DMS153 treated with DMSO at 0.1 percent for 48 hours (cell line): ENCODE measurements around the gene HAUS7.
A peak's percentile ranks its signal among the peaks of the same experiment; 100 is the strongest.

Experiments used
- DNase-seq: peaks from one replicate; lab custom pipeline; 2025; ENCODE audit not compliant: unreplicated experiment; lab: John Stamatoyannopoulos, UW

HAUS7 gene

GRCh38 chrX:153477901-153478300 is 7.5 kb upstream of the HAUS7 start:
- DNase-seq: no peak

- DNase-seq: no peak
Measured at GRCh38 chrX:153477364-153477857, 7.0 kb upstream of the HAUS7 start.

GRCh38 chrX:153476666-153477363 is 6.4 kb upstream of the HAUS7 start:
- no peak for DNase-seq

GRCh38 chrX:153475751-153476281 is 5.4 kb upstream of the HAUS7 start:
- no peak for DNase-seq

GRCh38 chrX:153475271-153475670 is 4.9 kb upstream of the HAUS7 start:
- no peak for DNase-seq

GRCh38 chrX:153474718-153475117 is 4.3 kb upstream of the HAUS7 start:
- no peak for DNase-seq

- DNase-seq: no peak
Measured at GRCh38 chrX:153474266-153474665, 3.9 kb upstream of the HAUS7 start.

GRCh38 chrX:153473126-153473525 is 2.8 kb upstream of the HAUS7 start:
- DNase-seq: no peak

GRCh38 chrX:153471663-153472280 is 1.4 kb upstream of the HAUS7 start:
- DNase-seq: no peak

GRCh38 chrX:153469811-153470410 is 465 bp downstream of the HAUS7 start:
- peak; percentile 35 for DNase-seq

GRCh38 chrX:153468008-153468580 is 2.3 kb downstream of the HAUS7 start:
- DNase-seq: no peak

- no peak for DNase-seq
Measured at GRCh38 chrX:153465691-153466380, 4.5 kb downstream of the HAUS7 start.

GRCh38 chrX:153464116-153464515 is 6.3 kb downstream of the HAUS7 start:
- no peak for DNase-seq

- no peak for DNase-seq
Measured at GRCh38 chrX:153463556-153463955, 6.8 kb downstream of the HAUS7 start.

- DNase-seq: no peak
Measured at GRCh38 chrX:153463031-153463430, 7.3 kb downstream of the HAUS7 start.

- no peak for DNase-seq
Measured at GRCh38 chrX:153462291-153462690, 8.1 kb downstream of the HAUS7 start.

- peak; percentile 21 for DNase-seq
Measured at GRCh38 chrX:153460826-153461225, 9.6 kb downstream of the HAUS7 start.

GRCh38 chrX:153459986-153460385 is 10.4 kb downstream of the HAUS7 start:
- no peak for DNase-seq

GRCh38 chrX:153458476-153458875 is 11.9 kb downstream of the HAUS7 start:
- no peak for DNase-seq

- no peak for DNase-seq
Measured at GRCh38 chrX:153457827-153458466, 12.4 kb downstream of the HAUS7 start.
